IMR-90 (cell line): Measurements from ENCODE around the gene RPS3. TPM values are rescaled to one million over a fixed set of nuclear protein-coding genes. Genes with fewer than 3 reads are reported as not detected.

ENCODE experiments used
- ATAC-seq: fragments of 200-7000 bp; cut with Tn5 transposase; 2 replicates; pipeline ENCODE4 v1.9.1; 2020; ENCODE audit warnings: low read depth, mild to moderate bottlenecking, moderate library complexity
- BruUV-seq: library from RNA; stranded (reverse); fragments of 400-500 nt; replicated peaks from 2 replicates; lab custom pipeline; 2021; lab: Mats Ljungman, UMichigan
- CTCF ChIA-PET: fragments of 300-600 bp; formaldehyde crosslinking; extraction: SDS; loops from one replicate; lab custom pipeline; 2021; ENCODE audit warnings: antibody characterized with exemption; lab: Yijun Ruan, JAX
- POLR2A ChIA-PET: fragments of 300-600 bp; sonication (Branson Sonifier 250); formaldehyde crosslinking; loops from one replicate; lab custom pipeline; 2022; ENCODE audit warnings: antibody characterized with exemption; ENCODE audit not compliant: unreplicated experiment; lab: Charles Lee
- DNase-seq: peaks from one replicate; pipeline ENCODE4 v3.0.0; 2013
- H2AFZ ChIP-seq: replicated peaks from 2 replicates; pipeline ENCODE3; 2013; ENCODE audit warnings: low read length, mild to moderate bottlenecking; ENCODE audit not compliant: poor library complexity
- H2AK5ac ChIP-seq: 2 replicates; pipeline ENCODE4 v1.6.1; 2013; ENCODE audit warnings: low read depth, low read length, inconsistent platforms
- H2AK9ac ChIP-seq: replicated peaks from 2 replicates; pipeline ENCODE3; 2013; ENCODE audit warnings: mild to moderate bottlenecking, low read depth, low read length, moderate library complexity; ENCODE audit not compliant: poor library complexity
- H2BK120ac ChIP-seq: 2 replicates; pipeline ENCODE4 v1.6.1; 2013; ENCODE audit warnings: low read depth, low read length, inconsistent platforms
- H2BK15ac ChIP-seq: 3 replicates; pipeline ENCODE4 v1.6.1; 2013; ENCODE audit warnings: low read depth, low read length, inconsistent platforms
- H2BK20ac ChIP-seq: 2 replicates; pipeline ENCODE4 v1.6.1; 2013; ENCODE audit warnings: low read depth, mild to moderate bottlenecking, inconsistent platforms, low read length, moderate library complexity
- H2BK5ac ChIP-seq: 2 replicates; pipeline ENCODE4 v1.6.1; 2013; ENCODE audit warnings: mild to moderate bottlenecking, low read depth, low read length, inconsistent platforms; ENCODE audit not compliant: poor library complexity, severe bottlenecking
- H3K14ac ChIP-seq: replicated peaks from 2 replicates; pipeline ENCODE4 v1.6.1; 2013; ENCODE audit warnings: low read depth, low read length, inconsistent platforms
- H3K18ac ChIP-seq: 2 replicates; pipeline ENCODE4 v1.6.1; 2013; ENCODE audit warnings: low read depth, low read length, control low read depth
- H3K23ac ChIP-seq: 2 replicates; pipeline ENCODE4 v1.6.1; 2013; ENCODE audit warnings: low read depth, low read length, inconsistent platforms
- H3K27ac ChIP-seq: 2 replicates; pipeline ENCODE4 v1.5.1; 2013; ENCODE audit warnings: mild to moderate bottlenecking, control low read depth, low read length; ENCODE audit not compliant: insufficient read depth
- H3K27me3 ChIP-seq: 2 replicates; pipeline ENCODE4 v1.6.1; 2013; ENCODE audit warnings: low read length; ENCODE audit not compliant: control insufficient read depth, insufficient read depth
- H3K36me3 ChIP-seq: 2 replicates; pipeline ENCODE4 v1.6.1; 2013; ENCODE audit warnings: low read length, mixed read lengths; ENCODE audit not compliant: control insufficient read depth, insufficient read depth
- H3K4ac ChIP-seq: 2 replicates; pipeline ENCODE4 v1.6.1; 2013; ENCODE audit warnings: low read depth, low read length, inconsistent platforms
- H3K4me1 ChIP-seq: 2 replicates; pipeline ENCODE4 v1.6.1; 2013; ENCODE audit warnings: low read length, mixed read lengths; ENCODE audit not compliant: control insufficient read depth, insufficient read depth
- H3K4me2 ChIP-seq: 2 replicates; pipeline ENCODE4 v1.6.1; 2013; ENCODE audit warnings: low read depth, mild to moderate bottlenecking, control low read depth, low read length, moderate library complexity
- H3K4me3 ChIP-seq: 2 replicates; pipeline ENCODE4 v1.5.1; 2013; ENCODE audit warnings: low read depth, mild to moderate bottlenecking, control low read depth, low read length, moderate library complexity; ENCODE audit not compliant: insufficient read depth
- H3K56ac ChIP-seq: 2 replicates; pipeline ENCODE4 v1.6.1; 2013; ENCODE audit warnings: low read length, inconsistent platforms; ENCODE audit not compliant: insufficient read depth; ENCODE audit errors: extremely low read depth
- H3K79me1 ChIP-seq, 2 experiments: 2 replicates each; pipeline ENCODE4 v1.6.1; 2013; ENCODE audit warnings: low read length in 2 of 2, inconsistent platforms in 1 of 2, low read depth in 1 of 2
- H3K9ac ChIP-seq: 2 replicates; pipeline ENCODE4 v1.6.1; 2013; ENCODE audit warnings: low read depth, low read length, control low read depth
- H3K9me1 ChIP-seq: 2 replicates; pipeline ENCODE4 v1.6.1; 2013; ENCODE audit warnings: low read length, inconsistent platforms; ENCODE audit not compliant: insufficient read depth
- H3K9me3 ChIP-seq: 2 replicates; pipeline ENCODE4 v1.6.1; 2013; ENCODE audit warnings: low read length; ENCODE audit not compliant: control insufficient read depth, insufficient read depth
- H4K20me1 ChIP-seq: 2 replicates; pipeline ENCODE4 v1.6.1; 2013; ENCODE audit warnings: low read length, inconsistent platforms; ENCODE audit not compliant: insufficient read depth
- H4K5ac ChIP-seq: 2 replicates; pipeline ENCODE4 v1.6.1; 2013; ENCODE audit warnings: mild to moderate bottlenecking, low read depth, low read length, control low read depth
- H4K8ac ChIP-seq, 2 experiments: 2 replicates each; pipeline ENCODE4 v1.6.1; 2013; ENCODE audit warnings: low read depth in 2 of 2, low read length in 2 of 2, control low read depth in 1 of 2, inconsistent platforms in 1 of 2
- H4K91ac ChIP-seq: 2 replicates; pipeline ENCODE4 v1.6.1; 2013; ENCODE audit warnings: low read depth, low read length, inconsistent platforms; ENCODE audit not compliant: insufficient read depth
- CEBPB ChIP-seq: IDR thresholded peaks from 2 replicates; pipeline ENCODE4 v1.6.1; 2012; ENCODE audit warnings: low read depth, low read length, improper control_type of control experiment
- CHD1 ChIP-seq: IDR thresholded peaks from 2 replicates; pipeline ENCODE4 v1.6.1; 2012; ENCODE audit warnings: low read depth, low read length, improper control_type of control experiment
- CTCF ChIP-seq: conservative IDR thresholded peaks from 2 replicates; pipeline ENCODE4 v1.5.1; 2012; ENCODE audit warnings: mild to moderate bottlenecking, low read depth, low read length, improper control_type of control experiment
- ELK1 ChIP-seq: fragments of 150-350 bp; IDR thresholded peaks from 2 replicates; pipeline ENCODE4 v1.6.1; 2016; ENCODE audit warnings: low read depth, mild to moderate bottlenecking, low read length, moderate library complexity, borderline replicate concordance
- FOS ChIP-seq: fragments of 150-350 bp; IDR thresholded peaks from 2 replicates; pipeline ENCODE4 v1.6.1; 2016; ENCODE audit warnings: low read depth, low read length
- MAFK ChIP-seq: IDR thresholded peaks from 2 replicates; pipeline ENCODE4 v1.6.1; 2012; ENCODE audit warnings: low read depth, low read length, improper control_type of control experiment
- MAZ ChIP-seq: IDR thresholded peaks from 2 replicates; pipeline ENCODE4 v1.6.1; 2012; ENCODE audit warnings: low read depth, mild to moderate bottlenecking, low read length, improper control_type of control experiment, moderate library complexity, borderline replicate concordance
- MXI1 ChIP-seq: IDR thresholded peaks from 2 replicates; pipeline ENCODE4 v1.6.1; 2012; ENCODE audit warnings: low read depth, mild to moderate bottlenecking, low read length, moderate library complexity, borderline replicate concordance
- NFE2L2 ChIP-seq: fragments of 150-350 bp; IDR thresholded peaks from 2 replicates; pipeline ENCODE4 v1.6.1; 2016; ENCODE audit warnings: low read depth, mild to moderate bottlenecking, low read length
- POLR2A ChIP-seq: IDR thresholded peaks from 2 replicates; pipeline ENCODE4 v1.6.1; 2012; ENCODE audit warnings: mild to moderate bottlenecking, low read depth, low read length
- RAD21 ChIP-seq: IDR thresholded peaks from 2 replicates; pipeline ENCODE4 v1.6.1; 2012; ENCODE audit warnings: low read length, improper control_type of control experiment
- RCOR1 ChIP-seq: IDR thresholded peaks from 2 replicates; pipeline ENCODE4 v1.6.1; 2012; ENCODE audit warnings: mild to moderate bottlenecking, low read length, improper control_type of control experiment; ENCODE audit not compliant: insufficient replicate concordance
- RFX5 ChIP-seq: IDR thresholded peaks from 2 replicates; pipeline ENCODE4 v1.8.0; 2012; ENCODE audit warnings: low read depth, mild to moderate bottlenecking, low read length, moderate library complexity
- SMC3 ChIP-seq: fragments of 150-350 bp; IDR thresholded peaks from 2 replicates; pipeline ENCODE4 v1.6.1; 2016; ENCODE audit warnings: low read depth, mild to moderate bottlenecking, antibody characterized with exemption, low read length, moderate library complexity
- USF2 ChIP-seq: fragments of 150-350 bp; IDR thresholded peaks from 2 replicates; pipeline ENCODE4 v1.6.1; 2017; ENCODE audit warnings: mild to moderate bottlenecking, antibody characterized with exemption, low read length, low read depth
- WGBS, 2 experiments: methylation state at CpG; one replicate each; pipeline versions ENCODE4 v1.1.5 to v1.1.7; 2013; ENCODE audit warnings: missing lambda C conversion rate in 2 of 2; ENCODE audit not compliant: insufficient read length in 1 of 2; ENCODE audit errors: extremely low coverage in 2 of 2; 5-methylcytosine and 5-hydroxymethylcytosine counted together
- dilution Hi-C: fragments of 300-500 bp; cut with HindIII; formaldehyde crosslinking; loops from one replicate; pipeline ENCODE4 v1.14.3; 2018; ENCODE audit warnings: low sequenced_read_pairs; ENCODE audit not compliant: unreplicated experiment
- in situ Hi-C: fragments of 300-500 bp; cut with MboI; formaldehyde crosslinking; loops from 3 replicates; pipeline ENCODE4 v1.14.3; 2019; ENCODE audit warnings: low sequenced_read_pairs, inconsistent platforms, mixed read lengths
- intact Hi-C: fragments of 100-400 bp; cut with micrococcal nuclease; formaldehyde crosslinking; loops from 2 replicates; pipeline ENCODE4 v1.10.0; 2022
- polyA plus RNA-seq, 3 experiments: library from polyadenylated mRNA; depleted of rRNA; stranded (reverse); fragments of >200 nt; gene quantifications; 2 replicates each; pipeline ENCODE4 v1.2.3, GENCODE V29; 2012; ENCODE audit warnings: low replicate concordance in 1 of 3
- total RNA-seq: library from RNA; depleted of rRNA; stranded (reverse); fragments of >200 nt; gene quantifications from 2 replicates; pipeline ENCODE4 v1.2.3, GENCODE V29; 2012

The RPS3 gene
- total and polyA plus RNA-seq, 2 of the 4 experiments (the other 2 are of a cell fraction): 2,360 to 2,477 TPM

- Histone ChIP-seq H2BK15ac (no peak overlapping the region), H4K5ac (no peak overlapping the region), H4K8ac (peak overlapping the region in 1 of 2 experiments; percentile 6; a peak in 1 of 4 replicates), H3K27ac (no peak overlapping the region), H4K91ac (no peak overlapping the region), H3K36me3 (peaks cover 1% of the 10 kb centered on the region; the same call in 1 of the 2 replicates), H3K4ac (0 out of 2 replicates have a peak overlapping the region, but pooled peaks have one; percentile 16), H2BK120ac (0 out of 2 replicates have a peak overlapping the region, but pooled peaks have one; percentile 2), H2AFZ (peak overlapping the region; percentile 91), H3K4me2 (no peak overlapping the region), H3K9me1 (no peaks in the 10 kb centered on the region), H3K9ac (no peak overlapping the region), H2BK5ac (no peak overlapping the region), H3K56ac (no peak overlapping the region), H2BK20ac (no peak overlapping the region), H2AK9ac (peak overlapping the region; percentile 11), H3K14ac (no peak overlapping the region), H3K4me3 (no peak overlapping the region), H2AK5ac (peak overlapping the region; percentile 10; the same call in 1 of the 2 replicates), H3K27me3 (peaks cover 36% of the 10 kb centered on the region), H3K79me1 (no peaks in the 10 kb centered on the region), H3K4me1 (0 out of 2 replicates have a peak, but pooled peaks cover 3% of the 10 kb centered on the region), H3K23ac (no peak overlapping the region), H4K20me1 (0 out of 2 replicates have a peak, but pooled peaks cover 3% of the 10 kb centered on the region), H3K18ac (no peak overlapping the region), H3K9me3 (peaks cover 6% of the 10 kb centered on the region)
- ATAC-seq (no peak), DNase-seq (no peak)
- intact Hi-C loops (no loop called here), dilution Hi-C loops (no loop called here), in situ Hi-C loops (no loop called here)
- TF ChIP-seq NFE2L2: no peak
- TF ChIP-seq RFX5: no peak
- TF ChIP-seq RCOR1: no peak
- no peak for TF ChIP-seq MXI1
- no peak for TF ChIP-seq USF2
- no peak for TF ChIP-seq CTCF
- TF ChIP-seq POLR2A: no peak
- TF ChIP-seq ELK1: no peak
- no peak for TF ChIP-seq SMC3
- TF ChIP-seq FOS: no peak
- no peak for TF ChIP-seq MAFK
- TF ChIP-seq MAZ: no peak
- no peak for TF ChIP-seq RAD21
- TF ChIP-seq CEBPB: no peak
- TF ChIP-seq CHD1: no peak
- 72% methylated on average over 10 of the region's 16 CpGs; no CpG with 5 or more reads in 1 of the 2 experiments for WGBS, 2 experiments
- BruUV-seq: no TSS peak
- ChIA-PET CTCF (no interaction called here), POLR2A (no interaction called here)
Measured at GRCh38 chr11:75428989-75429640, 29.8 kb downstream of the RPS3 start.
